ENCODE results near the gene SIGLEC9.
"Not testable (repeated sequence)": the region's sequence is repeated elsewhere in the genome, so short reads cannot be mapped to it uniquely, and the experiment has no call there.

SIGLEC9 gene

DNA sequence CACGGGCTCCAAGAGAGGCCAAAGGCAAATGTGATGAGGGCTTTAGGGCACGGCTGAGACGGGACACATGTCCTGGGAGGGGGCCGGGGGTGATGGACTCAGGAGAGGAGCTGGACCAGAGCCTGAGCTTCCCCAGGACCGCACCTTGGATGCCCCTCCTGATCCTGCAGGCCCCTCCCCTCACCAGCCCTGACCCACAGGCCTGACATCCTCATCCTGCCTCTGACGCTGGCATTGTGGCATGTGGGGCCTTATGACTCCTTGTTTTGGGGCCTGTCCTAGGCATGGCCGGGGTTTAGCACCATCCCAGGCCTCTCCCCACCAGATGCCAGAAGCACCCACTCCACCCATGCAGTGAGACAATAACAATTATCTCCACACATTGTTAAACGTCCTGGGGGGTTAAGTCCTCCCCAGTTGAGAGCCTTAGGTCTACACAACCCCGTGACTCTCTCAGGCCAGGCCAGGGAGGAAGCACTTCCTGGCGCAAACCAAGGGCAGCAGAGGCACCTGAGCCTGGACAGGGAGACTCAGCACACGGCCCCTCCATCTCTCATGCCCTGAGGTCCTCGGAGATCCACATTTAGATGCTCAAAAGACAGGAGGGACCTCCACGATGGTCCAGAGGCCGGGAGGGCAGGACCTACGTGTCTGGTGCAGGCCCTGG, 18.2 kb downstream of the SIGLEC9 start:
- DNase-seq (ENCODE audit: low read depth in 2 of 3, low spot score in 2 of 3) = not testable (repeated sequence)

DNA sequence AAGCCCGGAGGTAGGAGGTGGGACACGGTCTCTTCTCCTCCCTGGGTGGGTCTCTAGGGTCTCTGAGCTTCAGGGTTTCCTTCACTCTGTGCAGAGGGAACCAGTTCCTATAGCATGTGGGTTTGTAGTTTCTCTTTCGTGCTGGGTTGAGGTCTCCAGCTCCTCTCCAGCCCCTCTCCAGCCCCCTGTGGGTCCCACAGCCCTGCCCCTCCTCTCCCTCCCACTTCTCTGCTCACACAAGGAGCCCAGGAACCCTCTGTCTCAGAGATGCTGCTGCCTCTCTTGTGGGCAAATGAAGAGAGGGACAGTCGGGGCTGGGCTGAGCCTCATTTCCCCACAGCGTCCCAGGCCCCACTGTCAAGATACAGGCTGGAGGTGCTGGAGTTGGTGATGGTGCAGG, 18.8 kb downstream of the SIGLEC9 start:
- no peak for DNase-seq (ENCODE audit: low read depth in 2 of 3, low spot score in 2 of 3)

DNA sequence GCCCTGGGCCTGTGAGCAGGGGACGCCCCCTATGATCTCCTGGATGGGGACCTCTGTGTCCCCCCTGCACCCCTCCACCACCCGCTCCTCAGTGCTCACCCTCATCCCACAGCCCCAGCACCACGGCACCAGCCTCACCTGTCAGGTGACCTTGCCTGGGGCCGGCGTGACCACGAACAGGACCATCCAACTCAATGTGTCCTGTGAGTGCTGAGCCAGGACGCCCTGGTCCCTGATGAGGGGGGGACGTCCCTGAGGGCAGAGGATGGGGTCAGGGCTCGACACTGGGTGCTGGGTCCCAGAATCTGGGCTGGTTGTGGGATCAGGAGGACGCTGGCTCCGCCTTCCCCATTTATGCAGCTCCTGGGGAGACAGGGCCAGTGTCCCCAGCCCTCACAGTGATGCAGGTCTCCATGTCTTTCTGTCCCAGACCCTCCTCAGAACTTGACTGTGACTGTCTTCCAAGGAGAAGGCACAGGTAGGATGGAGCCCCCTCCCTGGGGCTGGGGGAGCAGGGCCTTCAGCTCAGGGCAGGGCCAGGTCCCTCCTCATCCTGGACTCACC, 19.9 kb downstream of the SIGLEC9 start:
- DNase-seq (ENCODE audit: low read depth in 2 of 3, low spot score in 2 of 3) = no peak

DNA sequence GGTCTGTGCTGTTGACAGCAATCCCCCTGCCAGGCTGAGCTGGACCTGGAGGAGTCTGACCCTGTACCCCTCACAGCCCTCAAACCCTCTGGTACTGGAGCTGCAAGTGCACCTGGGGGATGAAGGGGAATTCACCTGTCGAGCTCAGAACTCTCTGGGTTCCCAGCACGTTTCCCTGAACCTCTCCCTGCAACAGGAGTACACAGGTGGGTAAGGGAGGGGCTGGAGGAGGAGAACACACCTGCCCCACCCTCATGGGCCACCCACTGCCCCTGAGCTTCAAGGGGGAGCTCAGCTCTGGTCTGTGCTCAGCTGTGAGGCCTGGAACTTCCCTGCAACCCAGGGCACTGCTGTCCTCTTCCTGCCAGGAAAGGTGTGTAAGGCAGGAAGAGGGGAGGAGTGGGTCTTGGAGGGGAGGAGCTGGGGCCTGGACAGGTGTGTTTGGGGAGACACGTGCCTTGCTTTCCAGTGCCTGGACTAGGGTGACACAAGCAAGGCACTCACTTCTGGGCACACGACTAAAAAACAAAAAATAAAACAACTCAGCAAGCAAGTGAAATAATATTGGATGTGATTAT, 21.3 kb downstream of the SIGLEC9 start:
- DNase-seq (ENCODE audit: low read depth in 2 of 3, low spot score in 2 of 3) = no peak

DNA sequence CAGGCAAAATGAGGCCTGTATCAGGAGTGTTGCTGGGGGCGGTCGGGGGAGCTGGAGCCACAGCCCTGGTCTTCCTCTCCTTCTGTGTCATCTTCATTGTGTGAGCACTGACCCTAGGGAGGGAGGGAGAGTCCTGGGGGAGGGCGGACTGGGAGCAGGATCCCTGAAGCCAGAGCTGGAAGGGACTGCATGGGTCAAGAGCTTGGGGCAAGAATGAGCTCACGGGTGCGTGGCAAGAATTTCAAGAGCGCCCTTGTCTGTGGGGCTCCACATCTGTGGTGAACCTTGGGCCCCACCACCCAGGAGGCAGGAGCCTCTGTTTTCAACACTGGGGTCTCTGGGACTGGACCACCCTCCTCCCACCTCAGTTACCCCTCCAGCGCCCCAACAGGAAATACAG, 22.0 kb downstream of the SIGLEC9 start:
- DNase-seq (ENCODE audit: low read depth in 2 of 3, low spot score in 2 of 3) = no peak

DNA sequence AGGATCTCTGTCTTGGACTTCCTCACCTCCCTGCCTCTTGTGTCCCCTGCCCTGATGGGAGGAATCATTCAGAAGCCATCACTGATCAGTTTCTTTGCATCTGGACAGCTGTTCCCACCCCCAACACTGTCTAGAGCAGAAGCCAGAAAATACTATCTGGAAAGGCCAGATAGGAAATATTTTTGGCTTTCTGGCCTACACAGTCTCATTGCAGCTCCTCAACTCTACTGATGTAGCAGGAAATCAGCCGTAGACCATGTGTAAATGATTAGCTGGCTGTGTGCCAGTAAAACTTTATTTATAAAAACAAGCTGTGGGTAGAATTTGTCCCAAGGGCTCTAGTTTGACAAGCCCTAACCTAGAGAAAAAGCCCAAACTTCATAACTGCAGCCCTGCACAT, 23.0 kb downstream of the SIGLEC9 start:
- no peak for DNase-seq (ENCODE audit: low read depth in 2 of 3, low spot score in 2 of 3)

DNA sequence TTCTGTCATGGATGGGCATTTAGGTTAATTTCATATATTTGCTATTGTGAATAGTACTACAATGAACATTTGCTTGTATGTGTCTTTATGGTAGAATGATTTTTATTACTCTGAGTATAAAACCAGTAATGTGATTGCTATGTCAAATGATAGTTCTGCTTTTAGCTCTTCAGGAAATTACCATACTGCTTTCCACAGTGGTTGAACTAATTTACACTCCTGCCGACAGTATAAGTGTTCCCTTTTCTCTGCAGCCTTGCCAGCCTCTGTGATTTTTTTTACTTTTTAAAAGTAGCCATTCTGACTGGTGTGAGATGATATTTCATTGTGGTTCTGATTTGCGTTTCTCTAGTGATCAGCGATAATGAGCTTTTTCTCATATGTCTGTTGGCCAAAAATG, 23.9 kb downstream of the SIGLEC9 start:
- no peak for DNase-seq (ENCODE audit: low read depth in 2 of 3, low spot score in 2 of 3)

DNA sequence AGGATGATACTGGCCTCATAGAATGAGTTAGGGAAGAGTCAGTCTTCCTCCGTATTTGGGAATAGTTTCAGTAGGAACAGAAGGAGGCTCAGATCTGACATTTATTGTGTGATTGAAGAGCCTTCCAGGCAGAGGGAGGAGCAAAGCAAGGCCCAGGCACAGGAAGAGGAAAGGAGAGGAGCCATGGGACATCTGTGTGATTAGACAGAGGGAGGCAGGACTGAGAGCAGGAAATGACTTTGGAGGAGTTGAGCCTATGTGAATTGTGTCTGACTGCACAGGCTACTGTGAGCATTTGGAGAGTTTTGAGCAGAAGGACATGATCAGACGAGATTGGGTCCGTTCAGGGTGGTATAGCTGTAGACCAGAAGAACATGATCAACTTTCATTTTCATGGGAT, 25.9 kb downstream of the SIGLEC9 start:
- no peak for DNase-seq (ENCODE audit: low read depth in 2 of 3, low spot score in 2 of 3)

DNA sequence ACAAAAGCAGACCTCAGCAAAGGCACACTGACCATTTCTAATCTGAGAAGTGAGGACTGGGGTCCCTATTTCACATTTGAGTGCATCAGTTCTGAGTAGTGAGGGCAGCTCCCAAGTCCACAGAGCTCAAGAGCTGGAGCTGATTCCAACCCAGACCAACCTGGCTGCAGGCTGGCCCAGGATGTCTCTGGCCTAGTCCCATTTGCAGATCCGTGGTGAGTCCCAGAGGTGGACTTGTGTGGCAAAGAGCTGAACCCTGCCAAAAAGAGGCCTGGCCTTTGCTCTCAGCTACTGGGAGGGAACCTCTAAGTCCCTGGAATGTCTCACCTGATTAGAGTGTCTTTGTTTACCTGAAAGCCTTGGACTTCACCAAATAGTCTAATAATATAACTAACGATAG, 32.0 kb downstream of the SIGLEC9 start:
- DNase-seq (ENCODE audit: low read depth in 2 of 3, low spot score in 2 of 3) = no peak

DNA sequence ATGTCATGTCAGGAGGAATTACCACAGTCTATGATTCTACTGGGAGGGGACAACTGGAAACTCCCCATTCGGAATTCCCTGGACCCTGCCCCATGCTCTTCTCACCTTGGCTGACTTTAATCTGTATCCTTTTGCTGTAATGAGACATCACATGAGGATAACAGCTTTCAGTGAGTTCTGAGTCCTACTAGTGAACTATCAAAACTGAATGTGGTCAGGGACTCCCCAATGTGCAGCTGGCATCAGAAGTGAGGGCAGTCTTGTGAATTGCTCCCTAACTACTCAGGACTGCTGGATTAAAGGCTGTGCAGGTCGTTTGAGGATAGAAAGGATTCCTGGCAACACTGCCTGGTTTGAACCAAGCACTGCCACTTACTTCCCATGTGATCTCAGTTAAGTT, 32.6 kb downstream of the SIGLEC9 start:
- DNase-seq (ENCODE audit: low read depth in 2 of 3, low spot score in 2 of 3) = no peak

DNA sequence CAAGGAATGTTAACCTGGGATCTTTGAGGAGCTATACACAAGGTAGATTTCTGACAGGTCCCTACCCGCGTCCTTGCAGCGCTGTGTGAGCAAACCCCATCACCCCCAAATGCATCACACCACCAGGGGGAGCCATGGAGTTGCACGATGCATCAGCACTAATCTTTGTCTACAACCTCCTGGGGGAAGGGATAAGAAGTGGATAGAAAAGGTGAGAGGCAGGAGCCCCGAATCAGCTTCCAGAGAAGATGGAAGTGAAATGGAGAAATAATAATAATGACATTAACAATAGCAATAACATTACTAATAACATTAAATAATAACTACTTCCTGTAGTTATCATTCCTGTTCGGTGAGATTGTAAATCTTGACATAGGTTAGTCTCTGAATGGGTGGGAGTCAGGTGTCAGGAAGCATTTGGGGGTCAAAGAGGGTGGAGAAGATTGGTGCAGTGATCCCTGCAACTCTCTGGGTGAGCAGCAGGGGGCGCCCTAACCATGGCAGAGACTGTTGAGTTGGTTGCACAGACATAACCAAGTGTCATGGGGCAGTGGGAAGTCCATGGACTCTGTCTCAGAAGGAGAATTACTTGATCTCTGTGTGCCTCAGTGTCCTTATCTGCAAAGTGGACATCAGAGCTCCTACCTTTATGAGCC, 33.9 kb downstream of the SIGLEC9 start:
- peak; percentile 36 to 86 (median 83) for DNase-seq (ENCODE audit: low read depth in 2 of 3, low spot score in 2 of 3)

DNA sequence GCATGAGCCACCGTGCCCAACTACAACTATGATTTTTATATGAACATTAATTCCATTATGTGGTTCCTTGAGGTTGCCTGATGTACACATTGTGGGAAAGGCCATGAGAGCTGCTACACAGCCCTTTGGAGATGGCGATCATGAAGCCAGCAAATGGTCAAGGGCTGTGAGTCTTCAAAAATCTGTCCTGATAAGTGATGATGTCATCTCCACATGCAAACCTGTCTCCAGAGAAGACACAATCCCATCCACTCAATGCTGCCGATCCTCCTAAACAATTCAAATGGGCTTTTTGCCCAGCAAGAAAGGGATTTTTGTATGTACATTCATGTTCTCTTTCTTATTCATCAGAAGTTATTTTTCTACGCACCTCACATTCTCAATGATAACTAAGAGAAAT, 35.0 kb downstream of the SIGLEC9 start:
- DNase-seq (ENCODE audit: low read depth in 2 of 3, low spot score in 2 of 3) = no peak

DNA sequence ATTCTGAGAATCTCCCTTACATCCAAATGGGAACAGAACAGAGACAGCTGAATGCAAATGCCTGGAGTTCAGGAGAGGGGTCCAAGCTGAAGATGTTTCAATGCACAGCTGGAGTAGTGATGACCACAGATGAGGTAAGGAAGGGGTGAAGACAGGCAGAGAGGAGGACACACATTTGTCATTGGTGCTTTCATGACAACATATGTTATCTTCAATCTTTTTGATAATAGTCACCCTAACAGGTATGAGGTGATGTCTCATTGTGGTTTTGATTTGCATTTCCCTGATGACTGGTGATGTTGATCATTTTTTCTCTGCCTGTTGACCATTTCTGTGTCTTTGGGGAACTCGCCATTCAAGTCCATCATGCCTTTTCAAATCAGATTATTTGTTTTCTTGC, 36.6 kb downstream of the SIGLEC9 start:
- no peak for DNase-seq (ENCODE audit: low read depth in 2 of 3, low spot score in 2 of 3)

DNA sequence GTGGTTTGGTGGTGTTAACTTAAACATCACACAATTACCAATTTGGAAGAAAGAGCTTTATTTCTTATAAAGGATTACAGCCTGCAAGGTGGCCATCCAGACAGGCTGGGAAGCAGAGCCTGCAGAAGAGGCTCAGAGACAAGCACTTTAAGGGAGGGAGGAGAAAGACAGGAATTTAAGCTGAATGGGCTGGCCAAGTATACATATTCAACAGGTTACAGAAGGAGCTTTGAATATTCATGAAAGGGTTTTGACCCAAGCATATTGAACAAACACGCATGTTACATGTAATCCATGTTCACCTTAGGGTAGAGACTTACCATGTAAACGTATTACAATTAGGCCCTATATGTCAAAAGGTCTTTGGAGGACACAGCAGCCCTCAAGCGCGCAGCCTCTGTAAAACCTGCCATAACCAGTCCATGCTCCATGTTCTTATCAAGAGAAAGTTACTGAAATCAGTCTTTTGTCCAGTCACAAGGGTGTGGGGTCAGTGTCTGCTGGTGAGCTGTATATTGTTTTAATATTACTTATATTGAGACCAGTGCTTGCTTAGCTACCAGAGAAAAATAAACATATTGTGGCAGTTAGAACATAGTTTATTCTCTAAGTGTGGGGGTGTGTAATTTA, 37.3 kb downstream of the SIGLEC9 start:
- DNase-seq (ENCODE audit: low read depth in 2 of 3, low spot score in 2 of 3) = no peak

DNA sequence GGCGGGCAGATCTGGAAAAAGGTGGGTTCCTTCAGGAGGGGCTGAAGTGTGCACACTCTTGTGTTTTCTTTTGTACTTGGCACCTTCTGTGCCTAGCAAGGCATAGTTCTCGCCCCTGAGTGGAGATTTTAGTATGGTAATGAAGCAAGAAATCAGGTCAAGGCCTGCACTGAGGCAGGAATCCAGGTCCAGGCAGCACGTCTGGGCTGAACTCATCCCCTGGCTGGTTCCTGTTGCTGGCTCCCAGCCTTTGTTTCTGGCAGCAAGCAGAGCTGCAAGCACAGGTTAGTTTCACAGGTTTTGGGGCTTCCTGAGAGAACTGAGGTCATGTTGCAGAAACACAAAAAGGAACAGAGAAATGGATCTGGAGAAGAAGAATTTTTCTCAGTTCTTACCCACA, 38.6 kb downstream of the SIGLEC9 start:
- DNase-seq (ENCODE audit: low read depth in 2 of 3, low spot score in 2 of 3) = no peak

DNA sequence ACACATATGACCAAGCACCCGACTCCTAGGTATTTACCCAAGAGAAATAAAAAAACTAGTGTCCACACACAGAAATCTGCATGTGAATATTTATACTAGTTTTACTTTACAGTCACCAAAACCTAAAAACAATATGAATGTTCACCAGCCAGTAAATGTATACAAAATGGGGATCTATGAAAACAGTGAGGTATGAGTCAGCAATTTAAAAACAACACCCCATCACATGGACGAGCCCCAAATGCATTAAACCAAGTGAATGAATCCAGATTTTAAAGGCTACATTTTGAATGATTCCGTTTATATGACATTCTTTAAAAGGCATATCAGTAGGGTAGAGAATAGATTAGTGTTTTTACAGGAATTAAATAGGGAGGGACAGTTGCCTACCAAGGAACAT, 39.5 kb downstream of the SIGLEC9 start:
- DNase-seq (ENCODE audit: low read depth in 2 of 3, low spot score in 2 of 3) = no peak

DNA sequence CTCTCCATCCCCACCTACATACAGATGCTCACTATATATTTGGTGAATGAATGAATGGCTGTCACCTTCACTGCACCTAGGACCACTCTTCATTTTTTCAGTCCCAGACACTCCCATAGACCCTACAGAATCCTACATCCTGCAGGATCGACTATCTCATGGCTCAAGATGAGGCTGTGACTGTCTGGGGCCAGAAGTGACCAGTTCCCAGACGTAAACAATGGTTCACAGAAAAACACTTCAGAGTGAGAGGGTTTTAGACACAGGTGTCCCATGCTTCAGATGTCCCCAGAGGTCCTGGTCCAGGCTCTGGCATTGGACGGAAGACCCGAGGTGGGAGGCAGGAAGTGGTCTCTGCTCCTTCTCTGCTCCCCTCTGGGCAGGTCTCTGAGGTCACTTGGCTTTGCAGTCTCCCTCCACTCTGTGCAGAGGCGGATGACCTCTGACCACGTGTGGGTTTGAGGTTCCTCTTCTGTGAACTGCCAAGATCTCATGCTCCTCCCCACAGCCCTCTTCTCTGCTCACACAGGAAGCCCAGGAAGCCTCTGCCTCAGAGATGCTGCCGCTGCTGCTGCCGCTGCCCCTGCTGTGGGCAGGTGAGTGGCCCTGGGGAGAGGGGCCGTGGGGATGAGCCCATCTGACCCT, 42.3 kb downstream of the SIGLEC9 start:
- DNase-seq (ENCODE audit: low read depth in 2 of 3, low spot score in 2 of 3) = peak in 1 of 3 experiments; percentile 9

DNA sequence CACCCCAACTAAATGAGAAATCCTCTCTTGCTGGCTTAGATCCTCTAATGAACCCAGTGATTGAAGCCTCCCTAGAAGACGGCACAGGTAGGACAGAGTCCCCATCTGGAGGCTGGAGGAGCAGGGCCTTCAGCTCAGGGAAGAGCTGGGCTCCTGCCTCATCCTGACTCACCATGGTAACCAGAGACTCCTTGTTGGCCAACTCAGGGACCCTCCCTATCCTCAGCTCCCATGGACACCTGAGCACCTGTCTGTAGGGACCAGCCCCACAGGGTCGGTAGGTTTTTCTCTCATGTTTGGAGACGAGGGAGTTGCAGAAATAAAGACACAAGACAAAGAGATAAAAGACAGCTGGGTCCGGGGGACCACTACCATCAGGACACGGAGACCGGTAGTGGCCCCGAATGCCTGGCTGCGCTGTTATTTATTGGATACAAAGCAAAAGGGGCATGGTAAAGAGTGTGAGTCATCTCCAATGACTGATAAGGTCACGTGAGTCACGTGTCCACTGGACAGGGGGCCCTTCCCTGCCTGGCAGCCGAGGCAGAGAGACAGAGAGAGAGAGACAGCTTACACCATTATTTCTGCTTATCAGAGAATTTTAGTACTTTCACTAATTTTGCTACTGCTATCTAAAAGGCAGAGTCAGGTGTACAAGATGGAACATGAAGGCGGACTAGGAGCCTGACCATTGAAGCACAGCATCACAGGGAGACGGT, 44.0 kb downstream of the SIGLEC9 start:
- no peak for DNase-seq (ENCODE audit: low read depth in 2 of 3, low spot score in 2 of 3)

DNA sequence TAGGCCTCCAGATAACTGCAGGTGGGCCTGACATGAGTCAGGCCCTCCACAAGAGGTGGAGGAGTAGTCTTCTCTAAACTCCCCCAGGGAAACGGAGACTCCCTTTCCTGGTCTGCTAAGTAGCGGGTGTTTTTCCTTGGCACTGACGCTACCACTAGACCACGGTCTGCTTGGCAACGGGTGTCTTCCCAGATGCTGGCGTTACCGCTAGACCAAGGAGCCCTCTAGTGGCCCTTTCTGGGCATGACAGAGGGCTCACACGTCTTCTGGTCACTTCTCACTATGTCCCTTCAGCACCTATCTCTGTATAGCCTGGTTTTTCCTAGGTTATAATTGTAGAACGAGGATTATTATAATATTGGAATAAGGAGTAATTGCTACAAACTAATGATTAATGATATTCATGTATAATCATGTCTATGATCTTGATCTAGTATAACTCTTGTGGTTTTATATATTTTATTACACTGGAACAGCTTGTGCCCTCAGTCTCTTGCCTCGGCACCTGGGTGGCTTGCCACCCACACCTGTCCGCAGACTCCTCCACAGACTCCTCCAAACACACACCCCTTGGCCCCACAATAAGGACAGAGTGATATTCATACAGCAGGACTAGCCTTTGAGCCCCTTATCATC, 44.7 kb downstream of the SIGLEC9 start:
- peak; percentile 25 to 45 (median 29) for DNase-seq (ENCODE audit: low read depth in 2 of 3, low spot score in 2 of 3)

DNA sequence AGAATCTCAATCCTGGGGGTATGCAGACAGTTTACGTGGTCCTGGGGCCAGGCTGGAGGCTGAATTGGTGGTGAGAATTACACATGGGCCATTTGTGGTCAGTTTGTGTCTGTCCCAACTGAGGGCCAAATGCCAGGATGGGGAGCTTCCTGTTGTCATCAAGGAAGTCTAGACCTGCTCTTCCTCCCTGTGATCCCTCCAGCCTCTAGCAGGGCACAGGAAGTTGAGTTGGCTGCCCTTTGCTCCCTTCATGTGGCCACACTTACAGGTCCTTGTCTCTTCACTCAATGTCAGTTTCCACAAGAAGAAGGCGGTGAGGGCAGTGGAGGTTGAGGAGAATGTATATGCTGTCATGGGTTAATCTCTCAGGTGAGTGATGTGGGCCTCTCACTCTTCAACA, 47.5 kb downstream of the SIGLEC9 start:
- no peak for DNase-seq (ENCODE audit: low read depth in 2 of 3, low spot score in 2 of 3)
